MCF 10A (cell line): Measurements from ENCODE around the gene CYP3A5. TPM values are rescaled to one million over a fixed set of nuclear protein-coding genes. Genes with fewer than 3 reads are reported as not detected.

Source experiments
- BruUV-seq: library from RNA; stranded (reverse); fragments of 400-500 nt; replicated peaks from 2 replicates; lab custom pipeline; 2021; lab: Mats Ljungman, UMichigan
- CTCF ChIA-PET: fragments of 300-600 bp; sonication (Branson Sonifier 250); formaldehyde crosslinking; extraction: SDS; loops from one replicate; lab custom pipeline; 2021; ENCODE audit warnings: antibody characterized with exemption, inconsistent platforms; lab: Yijun Ruan, JAX
- POLR2A ChIA-PET: fragments of 300-600, 350-650 bp; sonication (Branson Sonifier 250); formaldehyde crosslinking; extraction: SDS; loops from one replicate; lab custom pipeline; 2020; ENCODE audit warnings: antibody characterized with exemption, inconsistent platforms; lab: Yijun Ruan, JAX
- DNase-seq: peaks from one replicate; pipeline ENCODE4 v3.0.0-alpha.2; 2018; ENCODE audit not compliant: unreplicated experiment
- H3K27ac Mint-ChIP-seq: one replicate; pipeline ENCODE4 v1.8.0; 2022; ENCODE audit warnings: mild to moderate bottlenecking, low read depth, mixed read lengths; ENCODE audit not compliant: unreplicated experiment
- H3K27me3 Mint-ChIP-seq: one replicate; pipeline ENCODE4 v1.8.0; 2022; ENCODE audit warnings: mixed read lengths; ENCODE audit not compliant: insufficient read depth, unreplicated experiment
- H3K36me3 Mint-ChIP-seq: one replicate; pipeline ENCODE4 v1.8.0; 2022; ENCODE audit warnings: mild to moderate bottlenecking, moderate library complexity, mixed read lengths; ENCODE audit not compliant: insufficient read depth, unreplicated experiment
- H3K4me1 Mint-ChIP-seq: one replicate; pipeline ENCODE4 v1.8.0; 2022; ENCODE audit warnings: mixed read lengths; ENCODE audit not compliant: insufficient read depth, unreplicated experiment
- H3K4me3 Mint-ChIP-seq: one replicate; pipeline ENCODE4 v1.8.0; 2022; ENCODE audit warnings: mild to moderate bottlenecking, moderate library complexity, mixed read lengths; ENCODE audit not compliant: unreplicated experiment
- H3K9me3 Mint-ChIP-seq: one replicate; pipeline ENCODE4 v1.8.0; 2022; ENCODE audit warnings: mixed read lengths; ENCODE audit not compliant: unreplicated experiment
- intact Hi-C: fragments of 100-400 bp; cut with micrococcal nuclease; formaldehyde crosslinking; loops from 2 replicates; pipeline ENCODE4 v1.14.1; 2022
- total RNA-seq: library from RNA; stranded (reverse); gene quantifications from 2 replicates; pipeline ENCODE4 v1.2.3, GENCODE V29; 2022
- TF ChIP-seq, protein P1 (sequence below): fragments of 200-600 bp; IDR thresholded peaks from one replicate; pipeline ENCODE4 v1.8.0; 2022; ENCODE audit warnings: antibody characterized with exemption, mild to moderate bottlenecking; ENCODE audit not compliant: unreplicated experiment

CYP3A5 gene
- total RNA-seq, 1 experiment from 2014 or later, result 0.58 TPM

DNA sequence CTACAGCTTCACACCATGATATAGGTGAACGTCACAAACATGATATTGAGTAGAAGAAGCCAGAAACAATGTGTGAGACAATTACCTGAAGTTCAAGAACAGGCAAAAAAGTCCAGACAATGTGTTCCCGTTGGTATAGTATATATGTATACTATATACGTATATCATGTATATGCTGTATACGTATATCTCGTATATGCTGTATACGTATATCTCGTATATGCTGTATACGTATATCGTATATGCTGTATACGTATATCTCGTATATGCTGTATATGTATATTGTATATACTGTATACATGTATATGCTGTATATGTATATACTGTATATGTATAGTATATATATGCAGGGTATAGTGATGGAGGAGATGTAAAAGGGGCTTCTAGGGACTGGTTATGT is 52.3 kb downstream of the CYP3A5 start:
- TF ChIP-seq, protein P1, sequence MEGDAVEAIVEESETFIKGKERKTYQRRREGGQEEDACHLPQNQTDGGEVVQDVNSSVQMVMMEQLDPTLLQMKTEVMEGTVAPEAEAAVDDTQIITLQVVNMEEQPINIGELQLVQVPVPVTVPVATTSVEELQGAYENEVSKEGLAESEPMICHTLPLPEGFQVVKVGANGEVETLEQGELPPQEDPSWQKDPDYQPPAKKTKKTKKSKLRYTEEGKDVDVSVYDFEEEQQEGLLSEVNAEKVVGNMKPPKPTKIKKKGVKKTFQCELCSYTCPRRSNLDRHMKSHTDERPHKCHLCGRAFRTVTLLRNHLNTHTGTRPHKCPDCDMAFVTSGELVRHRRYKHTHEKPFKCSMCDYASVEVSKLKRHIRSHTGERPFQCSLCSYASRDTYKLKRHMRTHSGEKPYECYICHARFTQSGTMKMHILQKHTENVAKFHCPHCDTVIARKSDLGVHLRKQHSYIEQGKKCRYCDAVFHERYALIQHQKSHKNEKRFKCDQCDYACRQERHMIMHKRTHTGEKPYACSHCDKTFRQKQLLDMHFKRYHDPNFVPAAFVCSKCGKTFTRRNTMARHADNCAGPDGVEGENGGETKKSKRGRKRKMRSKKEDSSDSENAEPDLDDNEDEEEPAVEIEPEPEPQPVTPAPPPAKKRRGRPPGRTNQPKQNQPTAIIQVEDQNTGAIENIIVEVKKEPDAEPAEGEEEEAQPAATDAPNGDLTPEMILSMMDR, result no peak
- H3K4me3 Mint-ChIP-seq, result no peak overlapping the region
- intact Hi-C loops, result no loop called here
- DNase-seq, result no peak
- no peaks in the 10 kb centered on the region for H3K27me3 Mint-ChIP-seq
- POLR2A ChIA-PET, result interaction anchor here (1.1 to 5.8 kb wide), 3 partner anchors 10 to 156 kb away, joined by 3 to 51 read pairs (median 3); partner anchors contain the start of gene ZSCAN25
- H3K27ac Mint-ChIP-seq, result no peak overlapping the region
- CTCF ChIA-PET, result no interaction called here
- peaks cover 87% of the 10 kb centered on the region for H3K36me3 Mint-ChIP-seq
- H3K4me1 Mint-ChIP-seq, result peaks cover 15% of the 10 kb centered on the region
- BruUV-seq, result no TSS peak
- H3K9me3 Mint-ChIP-seq, result no peaks in the 10 kb centered on the region

DNA sequence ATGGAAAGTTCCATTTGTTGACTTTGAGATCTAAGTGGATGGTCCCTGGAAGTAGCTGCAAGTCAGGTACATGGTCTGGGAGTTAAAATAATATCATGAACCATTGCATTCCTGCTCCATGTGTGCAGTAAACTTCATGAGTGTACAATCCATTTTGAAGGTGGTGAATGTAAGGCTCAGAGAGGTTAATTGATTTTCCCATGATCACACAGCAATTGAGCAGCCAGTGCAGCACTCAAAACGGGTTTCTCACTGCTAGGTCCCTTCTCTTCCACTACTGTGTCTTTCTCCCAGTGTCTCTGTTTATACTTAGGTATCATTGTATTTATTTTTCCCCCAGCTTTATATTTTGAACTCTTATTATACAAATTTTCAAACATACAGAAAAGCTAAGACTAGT is 53.1 kb downstream of the CYP3A5 start:
- ChIA-PET POLR2A (interaction anchor here (1.1 to 5.8 kb wide), 3 partner anchors 9 to 155 kb away, joined by 3 to 51 read pairs (median 3); partner anchors contain the start of gene ZSCAN25), CTCF (no interaction called here)
- no peaks in the 10 kb centered on the region for H3K9me3 Mint-ChIP-seq
- DNase-seq, result no peak
- H3K27ac Mint-ChIP-seq, result no peak overlapping the region
- H3K4me1 Mint-ChIP-seq, result peaks cover 12% of the 10 kb centered on the region
- TF ChIP-seq, protein P1, result no peak
- no TSS peak for BruUV-seq
- no peak overlapping the region for H3K4me3 Mint-ChIP-seq
- peaks cover 87% of the 10 kb centered on the region for H3K36me3 Mint-ChIP-seq
- H3K27me3 Mint-ChIP-seq, result no peaks in the 10 kb centered on the region
- intact Hi-C loops, result no loop called here

DNA sequence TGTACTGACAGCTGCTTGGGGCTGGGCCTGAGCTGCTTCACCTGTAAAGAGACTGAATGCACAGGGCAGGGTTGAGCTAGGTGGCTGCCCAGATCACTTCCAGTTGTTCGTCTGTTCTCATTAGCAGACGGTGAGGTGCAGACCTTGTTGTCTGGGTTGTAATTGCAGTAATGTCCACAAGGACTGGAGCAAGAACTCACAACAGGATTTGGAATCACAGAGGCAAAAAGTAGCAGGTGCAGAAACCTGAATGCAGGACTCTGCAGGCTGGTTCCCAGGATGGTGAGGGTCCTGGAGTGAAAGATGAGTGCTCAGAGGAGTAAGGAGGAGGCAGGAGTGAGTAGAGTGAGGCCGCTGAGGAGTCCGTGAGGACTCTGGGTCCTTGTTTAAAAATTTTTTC is 53.8 kb downstream of the CYP3A5 start:
- H3K36me3 Mint-ChIP-seq, result peaks cover 90% of the 10 kb centered on the region
- BruUV-seq, result no TSS peak
- CTCF ChIA-PET, result interaction anchor here (0.6 kb wide), 1 partner anchor 215 kb away, joined by 4 read pairs; no protein-coding TSS in a partner anchor

DNA sequence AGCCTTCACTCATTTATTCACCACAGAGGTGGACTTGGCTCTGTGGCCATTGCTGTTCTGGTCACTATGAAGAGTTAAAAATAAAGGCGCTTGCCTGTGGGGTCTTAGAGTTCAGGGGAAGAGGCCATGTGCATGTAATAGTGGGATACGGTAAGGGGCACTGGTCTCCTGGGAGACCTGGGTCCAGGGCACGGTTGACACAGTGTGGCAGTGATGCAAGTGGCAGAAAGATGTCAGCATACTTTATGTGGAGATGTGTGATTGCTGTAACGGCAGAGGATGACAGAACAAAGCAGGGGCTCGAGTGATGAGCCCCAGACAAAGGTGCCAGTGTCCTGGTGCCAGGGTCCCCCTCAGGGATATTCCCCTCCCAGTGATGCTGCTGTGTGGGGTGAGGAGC is 54.5 kb downstream of the CYP3A5 start:
- no peaks in the 10 kb centered on the region for H3K9me3 Mint-ChIP-seq
- H3K27me3 Mint-ChIP-seq, result no peaks in the 10 kb centered on the region
- POLR2A ChIA-PET, result no interaction called here
- TF ChIP-seq, protein P1, result no peak
- no TSS peak for BruUV-seq
- CTCF ChIA-PET, result interaction anchor here (0.6 to 1.3 kb wide), 2 partner anchors 212 to 215 kb away, joined by 3 to 4 read pairs; no protein-coding TSS in a partner anchor
- no peak overlapping the region for H3K27ac Mint-ChIP-seq
- DNase-seq, result no peak
- intact Hi-C loops, result no loop called here
- peaks cover under 1% of the 10 kb centered on the region for H3K4me1 Mint-ChIP-seq
- H3K4me3 Mint-ChIP-seq, result no peak overlapping the region
- H3K36me3 Mint-ChIP-seq, result peaks cover 90% of the 10 kb centered on the region

More for the DNA sequence above, 53.8 kb downstream of the CYP3A5 start:
- POLR2A ChIA-PET, result no interaction called here
- no peak for DNase-seq
- H3K4me3 Mint-ChIP-seq, result no peak overlapping the region
- peaks cover 6% of the 10 kb centered on the region for H3K4me1 Mint-ChIP-seq
- no peaks in the 10 kb centered on the region for H3K27me3 Mint-ChIP-seq
- no peak overlapping the region for H3K27ac Mint-ChIP-seq
- no peaks in the 10 kb centered on the region for H3K9me3 Mint-ChIP-seq
- TF ChIP-seq, protein P1, result no peak
- intact Hi-C loops, result no loop called here
